GM19395 (cell line): ENCODE data around the gene PLA2G4F.

Experiments
- ATAC-seq: cut with Tn5 transposase; IDR thresholded peaks from one replicate; pipeline ENCODE4 v1.9.1; 2021; ENCODE audit warnings: mild to moderate bottlenecking, moderate library complexity; ENCODE audit not compliant: unreplicated experiment

Gene PLA2G4F

GRCh38 chr15:42149493-42150218 is 6.8 kb downstream of the PLA2G4F start:
- ATAC-seq, result no peak

GRCh38 chr15:42148808-42149492 is 7.5 kb downstream of the PLA2G4F start:
- no peak for ATAC-seq

GRCh38 chr15:42147431-42147735 is 9.1 kb downstream of the PLA2G4F start:
- ATAC-seq, result no peak

GRCh38 chr15:42146551-42147430 is 9.6 kb downstream of the PLA2G4F start:
- no peak for ATAC-seq

- no peak for ATAC-seq
Measured at GRCh38 chr15:42145546-42146455, 10.6 kb downstream of the PLA2G4F start.

GRCh38 chr15:42144841-42145375 is 11.5 kb downstream of the PLA2G4F start:
- ATAC-seq, result no peak

GRCh38 chr15:42143866-42144625 is 12.4 kb downstream of the PLA2G4F start:
- no peak for ATAC-seq

GRCh38 chr15:42143356-42143755 is 13.1 kb downstream of the PLA2G4F start:
- ATAC-seq, result no peak

- no peak for ATAC-seq
Measured at GRCh38 chr15:42141795-42142667, 14.4 kb downstream of the PLA2G4F start.

GRCh38 chr15:42141246-42141645 is 15.2 kb downstream of the PLA2G4F start:
- no peak for ATAC-seq

- ATAC-seq, result no peak
Measured at GRCh38 chr15:42140383-42141070, 15.9 kb downstream of the PLA2G4F start.

- ATAC-seq, result no peak
Measured at GRCh38 chr15:42139596-42139995, 16.8 kb downstream of the PLA2G4F start.

GRCh38 chr15:42138968-42139386 is 17.5 kb downstream of the PLA2G4F start:
- ATAC-seq, result no peak

- ATAC-seq, result no peak
Measured at GRCh38 chr15:42138411-42138810, 18.0 kb downstream of the PLA2G4F start.

- no peak for ATAC-seq
Measured at GRCh38 chr15:42137461-42138261, 18.8 kb downstream of the PLA2G4F start.

- no peak for ATAC-seq
Measured at GRCh38 chr15:42136513-42136912, 19.9 kb downstream of the PLA2G4F start.

GRCh38 chr15:42135351-42135750 is 21.1 kb downstream of the PLA2G4F start:
- no peak for ATAC-seq
